ENCODE results near the gene TRAM2.

Gene TRAM2

GRCh38 chr6:52548353-52548713 is 28.5 kb downstream of the TRAM2 start:
- no peak for DNase-seq (ENCODE audit: low read depth in 3 of 3, low spot score in 1 of 3)

- DNase-seq (ENCODE audit: low read depth in 3 of 3, low spot score in 1 of 3): no peak
Measured at GRCh38 chr6:52547647-52548352, 29.1 kb downstream of the TRAM2 start.

GRCh38 chr6:52546678-52547077 is 30.2 kb downstream of the TRAM2 start:
- no peak for DNase-seq (ENCODE audit: low read depth in 3 of 3, low spot score in 1 of 3)

GRCh38 chr6:52546192-52546591 is 30.7 kb downstream of the TRAM2 start:
- no peak for DNase-seq (ENCODE audit: low read depth in 3 of 3, low spot score in 1 of 3)

GRCh38 chr6:52545406-52546119 is 31.3 kb downstream of the TRAM2 start:
- DNase-seq (ENCODE audit: low read depth in 3 of 3, low spot score in 1 of 3): no peak

GRCh38 chr6:52544602-52545405 is 32.1 kb downstream of the TRAM2 start:
- DNase-seq (ENCODE audit: low read depth in 3 of 3, low spot score in 1 of 3): no peak

GRCh38 chr6:52543729-52544601 is 32.9 kb downstream of the TRAM2 start:
- no peak for DNase-seq (ENCODE audit: low read depth in 3 of 3, low spot score in 1 of 3)

GRCh38 chr6:52543262-52543661 is 33.6 kb downstream of the TRAM2 start:
- DNase-seq (ENCODE audit: low read depth in 3 of 3, low spot score in 1 of 3): no peak

- no peak for DNase-seq (ENCODE audit: low read depth in 3 of 3, low spot score in 1 of 3)
Measured at GRCh38 chr6:52541135-52541534, 35.7 kb downstream of the TRAM2 start.

GRCh38 chr6:52540286-52540902 is 36.5 kb downstream of the TRAM2 start:
- DNase-seq (ENCODE audit: low read depth in 3 of 3, low spot score in 1 of 3): no peak

- DNase-seq (ENCODE audit: low read depth in 3 of 3, low spot score in 1 of 3): no peak
Measured at GRCh38 chr6:52539607-52540006, 37.3 kb downstream of the TRAM2 start.

GRCh38 chr6:52538901-52539354 is 37.9 kb downstream of the TRAM2 start:
- DNase-seq (ENCODE audit: low read depth in 3 of 3, low spot score in 1 of 3): no peak

- DNase-seq (ENCODE audit: low read depth in 3 of 3, low spot score in 1 of 3): no peak
Measured at GRCh38 chr6:52538252-52538900, 38.5 kb downstream of the TRAM2 start.

- DNase-seq (ENCODE audit: low read depth in 3 of 3, low spot score in 1 of 3): no peak
Measured at GRCh38 chr6:52537001-52537753, 39.7 kb downstream of the TRAM2 start.

- DNase-seq (ENCODE audit: low read depth in 3 of 3, low spot score in 1 of 3): no peak
Measured at GRCh38 chr6:52536424-52536916, 40.4 kb downstream of the TRAM2 start.

GRCh38 chr6:52535711-52536423 is 41.0 kb downstream of the TRAM2 start:
- no peak for DNase-seq (ENCODE audit: low read depth in 3 of 3, low spot score in 1 of 3)

GRCh38 chr6:52534966-52535390 is 41.9 kb downstream of the TRAM2 start:
- no peak for DNase-seq (ENCODE audit: low read depth in 3 of 3, low spot score in 1 of 3)

GRCh38 chr6:52534363-52534762 is 42.5 kb downstream of the TRAM2 start:
- DNase-seq (ENCODE audit: low read depth in 3 of 3, low spot score in 1 of 3): no peak

Data from stimulated activated CD4-positive, alpha-beta T cell treated with anti-CD3 and anti-CD28 coated beads, TNF-alpha, amount 100 ng/mL, for 1 hour (primary cell).